ENCODE data around the gene PHKG1.
"Not testable (repeated sequence)": the region's sequence is repeated elsewhere in the genome, so short reads cannot be mapped to it uniquely, and the experiment has no call there.

- TF ChIP-seq POLR2A, CTCF (IDR thresholded peaks at IDR 0.05): not testable (repeated sequence)
These were observed 11.4 kb upstream of the PHKG1 start for GRCh38 chr7:56104138-56104537.
